Transverse colon (tissue), 4 donors: ENCODE results near the gene VAPB. TPM values are rescaled to one million over a fixed set of nuclear protein-coding genes. Genes with fewer than 3 reads are reported as not detected.
"Not testable (repeated sequence)": the region's sequence is repeated elsewhere in the genome, so short reads cannot be mapped to it uniquely, and the experiment has no call there.

Source experiments
- DNase-seq: peaks from one replicate; pipeline ENCODE4 v3.0.0-alpha.2; 2019
- H3K27ac ChIP-seq, 4 donors: fragments of 200-600 bp; sonication (generic); 2 replicates each; pipeline ENCODE4 v1.5.1; 2016 to 2018; ENCODE audit warnings: inconsistent platforms in 4 of 4
- H3K27me3 ChIP-seq: fragments of 200-600 bp; sonication (generic); 2 replicates; pipeline ENCODE4 v1.5.1; 2017; ENCODE audit warnings: inconsistent platforms
- H3K36me3 ChIP-seq, 4 donors: fragments of 200-600 bp; sonication (generic); 2 replicates each; pipeline ENCODE4 v1.5.1; 2017 to 2019; ENCODE audit warnings: inconsistent platforms in 4 of 4
- H3K4me1 ChIP-seq, 4 donors: fragments of 200-600 bp; sonication (generic); 2 replicates each; pipeline ENCODE4 v1.5.1; 2017 to 2020; ENCODE audit warnings: inconsistent platforms in 4 of 4
- H3K4me3 ChIP-seq, 4 donors: fragments of 200-600 bp; sonication (generic); 1 replicate in 1 of 4; 2 replicates in 3 of 4; pipeline versions ENCODE4 v1.5.1 to v1.6.1; 2017 to 2019; ENCODE audit warnings: inconsistent platforms in 4 of 4
- H3K9me3 ChIP-seq, 2 donors: fragments of 200-600 bp; sonication (generic); 2 replicates each; pipeline ENCODE4 v1.5.1; 2017 to 2019; ENCODE audit warnings: inconsistent platforms in 2 of 2
- CTCF ChIP-seq, 5 experiments: fragments of 200-600 bp in 3 of 5; fragments of 450-650 bp in 2 of 5; sonication (generic) in 3 of 5; IDR thresholded peaks; 1 replicate in 2 of 5; 2 replicates in 3 of 5; pipeline ENCODE4 v1.5.1; 2016 to 2017; ENCODE audit warnings: antibody characterized with exemption in 5 of 5, inconsistent platforms in 3 of 5, mild to moderate bottlenecking in 2 of 5, moderate library complexity in 1 of 5
- EP300 ChIP-seq: sonication (generic); formaldehyde crosslinking; IDR thresholded peaks from one replicate; pipeline ENCODE4 v1.6.1; 2017; ENCODE audit warnings: antibody characterized with exemption, low read depth
- POLR2A ChIP-seq: fragments of 450-650 bp; IDR thresholded peaks from one replicate; pipeline ENCODE4 v1.6.1; 2016; ENCODE audit warnings: antibody characterized with exemption, mild to moderate bottlenecking, moderate library complexity
- POLR2AphosphoS5 ChIP-seq, 3 donors: sonication (generic); formaldehyde crosslinking; IDR thresholded peaks; one replicate each; pipeline ENCODE4 v1.6.1; 2016; ENCODE audit warnings: antibody characterized with exemption in 3 of 3
- WGBS, 2 donors: methylation state at CpG; one replicate each; pipeline ENCODE4 v1.1.5; 2018; ENCODE audit warnings: low coverage in 1 of 2; 5-methylcytosine and 5-hydroxymethylcytosine counted together
- in situ Hi-C, 4 donors: fragments of 200-750 bp; cut with MboI; loops; one replicate each; pipeline versions ENCODE4 v1.15.0 to v1.15.1; 2017; ENCODE audit warnings: low sequenced_read_pairs in 3 of 4, low pct_ligation_motif_present in 1 of 4, low pct_unique_long_range_greater_than_20kb in 1 of 4
- intact Hi-C: fragments of 100-400 bp; cut with DNase I; formaldehyde crosslinking; loops from one replicate; pipeline ENCODE4 v1.15.1; 2023; ENCODE audit warnings: low total_unique reads
- total RNA-seq, 4 donors: library from RNA; depleted of rRNA; stranded (reverse); fragments of >200 nt; gene quantifications; one replicate each; pipeline ENCODE4 v1.1.0, GENCODE V29; 2016

VAPB gene
- total RNA-seq, 4 donors from 2014 or later, result 11.6 to 44.8 (median 28.0) TPM

GRCh38 chr20:58408603-58409246, 19.7 kb downstream of the VAPB start:
- TF ChIP-seq POLR2A (no peak), POLR2AphosphoS5 (IDR thresholded peaks at IDR 0.05) (no peak)
- peak overlapping the region in 3 of 4 donors; percentile 0 to 44 (median 42) for H3K27ac ChIP-seq
- no peaks in the 10 kb centered on the region for H3K36me3 ChIP-seq
- no peak for DNase-seq
- no peak overlapping the region for H3K4me3 ChIP-seq
- H3K9me3 ChIP-seq, result no peaks in the 10 kb centered on the region
- intact Hi-C loops (no loop called here), in situ Hi-C loops (loop anchor here in 1 of 4 donors (25.0 kb wide), 1 partner anchor 96 kb away; the partner anchor contains the start of gene RAB22A)
- 23 to 33% methylated on average over 1 to 3 of the region's 3 CpGs for WGBS, 2 donors
- no peaks in the 10 kb centered on the region for H3K27me3 ChIP-seq
- peaks cover 0 to 39% (median 15%) of the 10 kb centered on the region in 4 donors for H3K4me1 ChIP-seq

GRCh38 chr20:58414216-58414615, 25.2 kb downstream of the VAPB start:
- in situ Hi-C loops, result loop anchor here in 1 of 4 donors (25.0 kb wide), 1 partner anchor 102 kb away; the partner anchor contains the start of gene RAB22A

GRCh38 chr20:58414786-58415185, 25.8 kb downstream of the VAPB start:
- H3K27ac ChIP-seq, intact Hi-C loops, H3K4me3 ChIP-seq, H3K27me3 ChIP-seq, H3K9me3 ChIP-seq, H3K36me3 ChIP-seq, DNase-seq: not testable (repeated sequence)
- WGBS, 2 donors, result 99% methylated on average over 22 of the region's 26 CpGs; no CpG with 5 or more reads in 1 of the 2 donors
- peaks cover 3 to 30% (median 9%) of the 10 kb centered on the region in 4 donors for H3K4me1 ChIP-seq
- in situ Hi-C loops, result loop anchor here in 1 of 4 donors (25.0 kb wide), 1 partner anchor 102 kb away; the partner anchor contains the start of gene RAB22A

More at GRCh38 chr20:58414216-58414615, 25.2 kb downstream of the VAPB start:
- H3K36me3 ChIP-seq, DNase-seq, H3K4me3 ChIP-seq, intact Hi-C loops, H3K9me3 ChIP-seq, H3K27ac ChIP-seq, H3K27me3 ChIP-seq: not testable (repeated sequence)
- no CpG with 5 or more reads among the region's 35 CpGs for WGBS, 2 donors
- H3K4me1 ChIP-seq, result peaks cover 4 to 36% (median 11%) of the 10 kb centered on the region in 4 donors

- H3K9me3 ChIP-seq, result no peaks in the 10 kb centered on the region
- peaks cover 3 to 21% (median 7%) of the 10 kb centered on the region in 4 donors for H3K4me1 ChIP-seq
- TF ChIP-seq CTCF (IDR thresholded peaks at IDR 0.05), result no peak
- TF ChIP-seq POLR2A, result no peak
- no peak for TF ChIP-seq EP300
- no peak for TF ChIP-seq POLR2AphosphoS5 (IDR thresholded peaks at IDR 0.05)
- in situ Hi-C loops, result loop anchor here in 1 of 4 donors (25.0 kb wide), 1 partner anchor 104 kb away; the partner anchor contains the start of gene RAB22A
- intact Hi-C loops, result no loop called here
- no peak overlapping the region for H3K4me3 ChIP-seq
- no peaks in the 10 kb centered on the region for H3K36me3 ChIP-seq
- WGBS, 2 donors, result 83 to 88% methylated on average over 1 of the region's 1 CpG
- no peak for DNase-seq
- no peaks in the 10 kb centered on the region for H3K27me3 ChIP-seq
- peak overlapping the region in 1 of 4 donors; percentile 3 for H3K27ac ChIP-seq
Measured at GRCh38 chr20:58416057-58416456, 27.0 kb downstream of the VAPB start.

- 68% methylated on average over 2 of the region's 2 CpGs; no CpG with 5 or more reads in 1 of the 2 donors for WGBS, 2 donors
- H3K4me3 ChIP-seq, result no peak overlapping the region
- in situ Hi-C loops (loop anchor here in 1 of 4 donors (25.0 kb wide), 1 partner anchor 105 kb away; the partner anchor contains the start of gene RAB22A), intact Hi-C loops (no loop called here)
- H3K36me3 ChIP-seq, result no peaks in the 10 kb centered on the region
- no peaks in the 10 kb centered on the region for H3K9me3 ChIP-seq
- H3K27me3 ChIP-seq, result no peaks in the 10 kb centered on the region
- no peak for DNase-seq
- peak overlapping the region in 2 of 4 donors; percentile 3 to 20 for H3K27ac ChIP-seq
- H3K4me1 ChIP-seq, result peaks cover 3 to 21% (median 7%) of the 10 kb centered on the region in 4 donors
- no peak for TF ChIP-seq EP300
- TF ChIP-seq POLR2A, result no peak
- TF ChIP-seq POLR2AphosphoS5 (IDR thresholded peaks at IDR 0.05), result no peak
- TF ChIP-seq CTCF (IDR thresholded peaks at IDR 0.05), result no peak
Measured at GRCh38 chr20:58416835-58417234, 27.8 kb downstream of the VAPB start.
